ENCODE measurements around the gene CSRNP2.
A peak's percentile ranks its signal among the peaks of the same experiment; 100 is the strongest.
"Not testable (repeated sequence)": the region's sequence is repeated elsewhere in the genome, so short reads cannot be mapped to it uniquely, and the experiment has no call there.

Gene CSRNP2

DNA sequence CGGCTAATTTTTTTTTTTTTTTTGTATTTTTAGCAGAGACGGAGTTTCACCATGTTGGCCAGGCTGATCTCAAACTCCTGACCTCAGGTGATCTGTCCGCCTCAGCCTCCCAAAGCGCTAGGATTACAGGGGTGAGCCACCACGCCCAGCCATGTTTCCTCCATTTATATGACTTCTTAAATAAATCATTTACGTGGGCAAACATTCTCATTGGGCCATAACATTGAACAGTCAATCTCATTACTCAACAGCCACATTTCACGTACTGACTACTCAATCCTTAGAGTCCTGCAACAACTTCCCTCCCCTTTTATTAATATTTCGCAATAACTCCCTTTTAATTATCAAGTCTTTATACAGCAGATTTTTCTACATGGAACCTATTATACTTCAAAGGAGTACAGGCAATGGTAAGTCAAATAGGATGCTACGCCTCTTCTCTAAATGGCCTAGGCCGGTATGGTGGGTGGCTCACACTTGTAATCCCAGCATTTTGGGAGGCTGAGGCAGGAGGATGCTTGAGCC is 7.4 kb upstream of the CSRNP2 start:
- no peak for DNase-seq (ENCODE audit: low read depth)
- TF ChIP-seq, protein P1, sequence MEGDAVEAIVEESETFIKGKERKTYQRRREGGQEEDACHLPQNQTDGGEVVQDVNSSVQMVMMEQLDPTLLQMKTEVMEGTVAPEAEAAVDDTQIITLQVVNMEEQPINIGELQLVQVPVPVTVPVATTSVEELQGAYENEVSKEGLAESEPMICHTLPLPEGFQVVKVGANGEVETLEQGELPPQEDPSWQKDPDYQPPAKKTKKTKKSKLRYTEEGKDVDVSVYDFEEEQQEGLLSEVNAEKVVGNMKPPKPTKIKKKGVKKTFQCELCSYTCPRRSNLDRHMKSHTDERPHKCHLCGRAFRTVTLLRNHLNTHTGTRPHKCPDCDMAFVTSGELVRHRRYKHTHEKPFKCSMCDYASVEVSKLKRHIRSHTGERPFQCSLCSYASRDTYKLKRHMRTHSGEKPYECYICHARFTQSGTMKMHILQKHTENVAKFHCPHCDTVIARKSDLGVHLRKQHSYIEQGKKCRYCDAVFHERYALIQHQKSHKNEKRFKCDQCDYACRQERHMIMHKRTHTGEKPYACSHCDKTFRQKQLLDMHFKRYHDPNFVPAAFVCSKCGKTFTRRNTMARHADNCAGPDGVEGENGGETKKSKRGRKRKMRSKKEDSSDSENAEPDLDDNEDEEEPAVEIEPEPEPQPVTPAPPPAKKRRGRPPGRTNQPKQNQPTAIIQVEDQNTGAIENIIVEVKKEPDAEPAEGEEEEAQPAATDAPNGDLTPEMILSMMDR (IDR thresholded peaks at IDR 0.05; ENCODE audit: control insufficient read depth, extremely low read depth, insufficient read depth), result no peak
- H3K4me3 ChIP-seq (ENCODE audit: low read depth, low read length), result no peak overlapping the region

DNA sequence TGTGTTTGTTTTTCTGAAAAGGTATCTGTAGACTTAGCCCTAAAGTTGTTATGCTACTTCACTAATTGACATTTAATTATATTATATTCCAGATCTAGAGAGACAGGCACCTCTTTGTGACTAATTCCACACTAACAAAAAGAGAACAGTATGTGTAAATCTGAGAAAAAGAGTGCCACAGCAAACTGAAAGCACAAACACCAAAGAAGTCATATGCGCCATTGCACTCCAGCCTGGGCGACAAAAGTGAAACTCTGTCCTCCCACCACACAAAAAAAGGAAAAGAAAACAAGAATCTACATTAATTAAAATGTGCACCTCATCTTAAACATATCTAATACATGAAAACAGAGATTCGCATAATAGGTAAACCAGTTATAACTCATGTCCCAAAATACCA is 4.4 kb upstream of the CSRNP2 start:
- TF ChIP-seq, protein P1 (IDR thresholded peaks at IDR 0.05; ENCODE audit: control insufficient read depth, extremely low read depth, insufficient read depth), result no peak
- H3K4me3 ChIP-seq (ENCODE audit: low read depth, low read length), result no peak overlapping the region
- no peak for DNase-seq (ENCODE audit: low read depth)

GRCh38 chr12:51086933-51087332 is 3.5 kb upstream of the CSRNP2 start:
- no peak for DNase-seq (ENCODE audit: low read depth)
- TF ChIP-seq, protein P1 (IDR thresholded peaks at IDR 0.05; ENCODE audit: control insufficient read depth, extremely low read depth, insufficient read depth), result no peak
- H3K4me3 ChIP-seq (ENCODE audit: low read depth, low read length), result no peak overlapping the region

DNA sequence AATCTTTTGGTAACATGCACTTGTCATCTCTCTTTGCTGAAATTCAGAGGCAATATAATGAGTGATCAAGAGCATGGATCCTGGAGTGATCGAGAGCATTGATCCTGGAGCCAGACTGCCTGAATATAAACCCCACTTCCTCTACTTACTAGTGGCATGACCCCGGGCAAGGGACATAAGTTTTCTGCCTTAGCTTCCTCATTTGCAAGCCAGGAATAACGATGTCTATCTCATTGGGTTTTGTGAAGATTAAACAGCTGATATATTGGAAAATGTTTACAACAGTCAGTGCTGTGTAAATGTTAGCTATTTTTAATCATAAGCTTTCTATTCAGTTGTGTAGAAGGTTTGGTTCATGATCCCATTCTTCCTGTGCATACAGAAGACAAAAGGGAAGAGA is 2.4 kb upstream of the CSRNP2 start:
- TF ChIP-seq, protein P1 (IDR thresholded peaks at IDR 0.05; ENCODE audit: control insufficient read depth, extremely low read depth, insufficient read depth), result no peak
- DNase-seq (ENCODE audit: low read depth), result no peak
- H3K4me3 ChIP-seq (ENCODE audit: low read depth, low read length), result no peak overlapping the region

DNA sequence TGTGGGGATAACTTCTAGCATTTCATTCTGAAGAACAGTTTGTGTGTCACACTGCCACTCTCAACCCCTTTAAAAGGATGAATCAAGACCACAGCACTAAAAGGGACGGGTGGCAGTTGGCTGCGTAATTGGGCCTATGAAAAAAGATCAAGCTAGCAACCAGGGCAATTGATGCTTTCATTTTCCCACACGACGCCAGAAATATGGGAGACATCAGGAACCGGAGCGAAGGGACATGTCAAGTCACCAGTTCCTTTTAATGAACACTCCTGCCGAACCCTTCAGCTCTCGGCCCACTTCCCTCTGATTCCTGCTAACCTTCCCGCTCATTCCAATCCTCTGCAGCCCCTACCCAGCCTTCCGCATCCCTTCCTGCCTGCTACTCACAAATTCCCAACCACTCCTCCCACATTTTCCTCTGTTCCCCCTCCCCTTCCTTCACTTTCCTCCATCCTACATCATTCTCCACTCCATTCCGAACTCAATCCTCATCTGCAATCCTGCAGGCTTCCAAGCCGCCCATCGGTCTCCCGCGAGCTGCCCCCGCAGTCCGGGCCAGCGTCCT is 753 bp downstream of the CSRNP2 start:
- TF ChIP-seq, protein P1 (IDR thresholded peaks at IDR 0.05; ENCODE audit: control insufficient read depth, extremely low read depth, insufficient read depth), result no peak
- H3K4me3 ChIP-seq (ENCODE audit: low read depth, low read length), result peak overlapping the region; percentile 70
- DNase-seq (ENCODE audit: low read depth), result no peak

DNA sequence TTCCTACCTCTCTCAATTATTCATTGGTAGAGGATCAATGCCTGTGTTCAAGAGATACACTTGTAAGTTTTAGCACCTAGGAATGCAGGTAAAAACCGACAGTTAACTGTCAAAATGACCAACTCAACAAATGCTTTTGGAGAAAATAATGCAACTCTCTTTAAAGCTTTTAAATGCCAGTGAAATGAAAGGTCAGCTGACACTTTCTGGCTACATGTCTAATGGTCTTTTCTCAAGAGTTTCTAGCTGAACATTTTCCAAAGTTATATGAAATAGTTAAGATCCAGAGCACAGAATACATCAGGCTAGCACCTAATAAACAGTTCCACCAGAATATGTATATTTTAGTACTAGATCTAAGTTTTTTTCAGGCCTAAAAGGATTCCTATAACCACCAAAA is 2.0 kb downstream of the CSRNP2 start:
- TF ChIP-seq, protein P1 (IDR thresholded peaks at IDR 0.05; ENCODE audit: control insufficient read depth, extremely low read depth, insufficient read depth), result no peak
- DNase-seq (ENCODE audit: low read depth), result no peak
- H3K4me3 ChIP-seq (ENCODE audit: low read depth, low read length), result no peak overlapping the region

DNA sequence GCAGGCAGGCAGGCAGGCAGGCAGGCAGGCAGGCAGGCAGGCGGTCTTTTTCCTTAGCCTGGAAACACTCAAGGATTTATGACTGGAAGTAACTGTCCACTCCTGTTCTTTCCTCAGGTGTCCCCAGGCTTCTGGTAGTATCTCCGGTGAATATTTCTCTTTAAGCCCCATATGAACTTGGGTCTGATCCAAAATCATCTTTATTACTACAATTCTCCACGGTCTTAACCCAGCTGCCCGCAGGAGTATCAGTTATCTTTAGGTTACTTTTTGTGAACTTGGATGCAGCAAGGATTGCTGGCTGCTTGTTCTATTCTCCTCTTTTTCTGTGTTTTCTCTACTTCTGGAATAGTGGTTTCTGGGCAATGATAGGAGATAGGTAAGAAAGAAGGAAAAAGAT is 3.3 kb downstream of the CSRNP2 start:
- no peak overlapping the region for H3K4me3 ChIP-seq (ENCODE audit: low read depth, low read length)
- DNase-seq (ENCODE audit: low read depth), result no peak
- TF ChIP-seq, protein P1 (IDR thresholded peaks at IDR 0.05; ENCODE audit: control insufficient read depth, extremely low read depth, insufficient read depth), result no peak

- not testable (repeated sequence) for H3K4me3 ChIP-seq (ENCODE audit: low read depth, low read length); DNase-seq (ENCODE audit: low read depth)
These were observed 4.5 kb downstream of the CSRNP2 start for GRCh38 chr12:51078866-51079265.

- not testable (repeated sequence) for H3K4me3 ChIP-seq (ENCODE audit: low read depth, low read length); DNase-seq (ENCODE audit: low read depth)
These were observed 5.0 kb downstream of the CSRNP2 start for GRCh38 chr12:51078346-51078745.
